Body of pancreas (tissue), 4 donors: Measurements from ENCODE around the gene BRF1.

Source experiments
- POLR2A ChIP-seq, 3 donors: fragments of 450-650 bp; IDR thresholded peaks; one replicate each; pipeline ENCODE4 v1.6.1; 2016; ENCODE audit warnings: antibody characterized with exemption in 3 of 3, mild to moderate bottlenecking in 2 of 3
- TF ChIP-seq, protein P1 (sequence below), 7 experiments: fragments of 450-650 bp in 4 of 7; fragments of 200-600 bp in 3 of 7; sonication (generic) in 3 of 7; IDR thresholded peaks; one replicate each; pipeline ENCODE4 v1.5.1; 2016 to 2019; ENCODE audit warnings: antibody characterized with exemption in 7 of 7

DNA sequence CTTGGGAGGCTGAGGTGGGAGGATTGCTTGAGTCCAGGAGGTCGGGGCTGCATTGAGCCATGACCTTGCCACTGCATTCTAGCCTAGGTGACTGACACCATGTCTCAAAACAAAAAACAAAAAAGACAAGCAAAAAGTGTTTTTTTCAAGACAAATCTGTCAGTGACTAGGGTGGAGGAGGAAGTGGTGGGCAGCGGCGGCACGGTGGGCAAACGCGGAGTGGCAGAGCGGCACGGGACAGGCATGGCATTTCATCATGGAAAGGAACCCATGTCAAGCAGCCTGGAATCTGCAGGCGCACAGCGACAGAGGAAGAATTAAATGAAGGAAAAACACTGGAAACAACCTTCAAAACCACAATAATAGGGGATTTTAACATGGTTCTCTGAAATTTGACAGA is 56.5 kb downstream of the BRF1 start:
- TF ChIP-seq POLR2A (IDR thresholded peaks at IDR 0.05), result no peak
- TF ChIP-seq, protein P1, sequence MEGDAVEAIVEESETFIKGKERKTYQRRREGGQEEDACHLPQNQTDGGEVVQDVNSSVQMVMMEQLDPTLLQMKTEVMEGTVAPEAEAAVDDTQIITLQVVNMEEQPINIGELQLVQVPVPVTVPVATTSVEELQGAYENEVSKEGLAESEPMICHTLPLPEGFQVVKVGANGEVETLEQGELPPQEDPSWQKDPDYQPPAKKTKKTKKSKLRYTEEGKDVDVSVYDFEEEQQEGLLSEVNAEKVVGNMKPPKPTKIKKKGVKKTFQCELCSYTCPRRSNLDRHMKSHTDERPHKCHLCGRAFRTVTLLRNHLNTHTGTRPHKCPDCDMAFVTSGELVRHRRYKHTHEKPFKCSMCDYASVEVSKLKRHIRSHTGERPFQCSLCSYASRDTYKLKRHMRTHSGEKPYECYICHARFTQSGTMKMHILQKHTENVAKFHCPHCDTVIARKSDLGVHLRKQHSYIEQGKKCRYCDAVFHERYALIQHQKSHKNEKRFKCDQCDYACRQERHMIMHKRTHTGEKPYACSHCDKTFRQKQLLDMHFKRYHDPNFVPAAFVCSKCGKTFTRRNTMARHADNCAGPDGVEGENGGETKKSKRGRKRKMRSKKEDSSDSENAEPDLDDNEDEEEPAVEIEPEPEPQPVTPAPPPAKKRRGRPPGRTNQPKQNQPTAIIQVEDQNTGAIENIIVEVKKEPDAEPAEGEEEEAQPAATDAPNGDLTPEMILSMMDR (IDR thresholded peaks at IDR 0.05), result no peak
